ENCODE results near the gene RHOH.

GRCh38 chr4:40202474-40202873 lies 5.6 kb downstream of the RHOH start:
- no peak for TF ChIP-seq FOXM1 (IDR thresholded peaks at IDR 0.05; ENCODE audit: borderline replicate concordance)
- no peak for TF ChIP-seq PKNOX1 (IDR thresholded peaks at IDR 0.05)
- TF ChIP-seq TARDBP (IDR thresholded peaks at IDR 0.05), result no peak
- no peak for TF ChIP-seq ZNF384 (IDR thresholded peaks at IDR 0.05)
- TF ChIP-seq SP1 (IDR thresholded peaks at IDR 0.05), result no peak
- no peak for TF ChIP-seq HDGF (IDR thresholded peaks at IDR 0.05; ENCODE audit: borderline replicate concordance)
- TF ChIP-seq SUZ12 (IDR thresholded peaks at IDR 0.05), result no peak
- no peak for TF ChIP-seq NFRKB (IDR thresholded peaks at IDR 0.05)

Data from HEK293T (cell line).